Central memory CD4-positive, alpha-beta T cell (primary cell): ENCODE measurements around the gene GTPBP10.

Source experiments
- DNase-seq: peaks from one replicate; pipeline ENCODE4 v3.0.0; 2022

Gene GTPBP10

GRCh38 chr7:90383422-90383821 is 36.9 kb downstream of the GTPBP10 start:
- no peak for DNase-seq

- DNase-seq = no peak
These were observed 37.3 kb downstream of the GTPBP10 start for GRCh38 chr7:90383861-90384260.

GRCh38 chr7:90384433-90384832 is 37.9 kb downstream of the GTPBP10 start:
- DNase-seq = no peak

- no peak for DNase-seq
These were observed 41.1 kb downstream of the GTPBP10 start for GRCh38 chr7:90387470-90388240.

- DNase-seq = no peak
These were observed 44.4 kb downstream of the GTPBP10 start for GRCh38 chr7:90390926-90391325.

GRCh38 chr7:90391488-90391887 is 45.0 kb downstream of the GTPBP10 start:
- no peak for DNase-seq

GRCh38 chr7:90396420-90396819 is 49.9 kb downstream of the GTPBP10 start:
- DNase-seq = no peak

GRCh38 chr7:90401989-90402388 is 55.5 kb downstream of the GTPBP10 start:
- no peak for DNase-seq

GRCh38 chr7:90402785-90403173 is 56.3 kb downstream of the GTPBP10 start:
- no peak for DNase-seq

GRCh38 chr7:90403174-90404113 is 56.9 kb downstream of the GTPBP10 start, which contains the start of gene CLDN12:
TSS of gene CLDN12 (plus strand) at chr7:90403461. CDS start at chr7:90412677, 9,216 bp downstream.
- peak; percentile 86 for DNase-seq

- DNase-seq = no peak
These were observed 58.3 kb downstream of the GTPBP10 start for GRCh38 chr7:90404777-90405176.

GRCh38 chr7:90407484-90407821 is 60.9 kb downstream of the GTPBP10 start:
- no peak for DNase-seq

GRCh38 chr7:90408142-90408541 is 61.6 kb downstream of the GTPBP10 start:
- no peak for DNase-seq

GRCh38 chr7:90409667-90410066 is 63.2 kb downstream of the GTPBP10 start:
- DNase-seq = no peak

- no peak for DNase-seq
These were observed 65.0 kb downstream of the GTPBP10 start for GRCh38 chr7:90411510-90411909.

- no peak for DNase-seq
These were observed 66.1 kb downstream of the GTPBP10 start for GRCh38 chr7:90412458-90413184.

GRCh38 chr7:90413185-90413528 is 66.6 kb downstream of the GTPBP10 start:
- no peak for DNase-seq

GRCh38 chr7:90421651-90422050 is 75.1 kb downstream of the GTPBP10 start:
- no peak for DNase-seq

GRCh38 chr7:90424720-90425119 is 78.2 kb downstream of the GTPBP10 start:
- no peak for DNase-seq

GRCh38 chr7:90425376-90425775 is 78.9 kb downstream of the GTPBP10 start:
- no peak for DNase-seq

- no peak for DNase-seq
These were observed 84.3 kb downstream of the GTPBP10 start for GRCh38 chr7:90430614-90431460.

- no peak for DNase-seq
These were observed 86.2 kb downstream of the GTPBP10 start for GRCh38 chr7:90432752-90433151.
